Keratinocyte (primary cell): ENCODE measurements around the gene RAB30.

ENCODE experiments used
- EZH2 ChIP-seq: IDR thresholded peaks from one replicate; pipeline ENCODE4 v1.6.1; 2012; ENCODE audit warnings: inconsistent platforms, mild to moderate bottlenecking, low read length, moderate library complexity
- TF ChIP-seq, protein P1 (sequence below), 3 experiments: IDR thresholded peaks in 1 of 3; conservative IDR thresholded peaks in 1 of 3; optimal IDR thresholded peaks in 1 of 3; 2 replicates in 2 of 3; 3 replicates in 1 of 3; pipeline versions ENCODE3 to v1.5.1; 2011; ENCODE audit warnings: low read length in 3 of 3, mild to moderate bottlenecking in 3 of 3, moderate library complexity in 2 of 3, control low read depth in 1 of 3, inconsistent platforms in 1 of 3; ENCODE audit not compliant: insufficient read depth in 2 of 3; ENCODE audit errors: extremely low read depth in 1 of 3

DNA sequence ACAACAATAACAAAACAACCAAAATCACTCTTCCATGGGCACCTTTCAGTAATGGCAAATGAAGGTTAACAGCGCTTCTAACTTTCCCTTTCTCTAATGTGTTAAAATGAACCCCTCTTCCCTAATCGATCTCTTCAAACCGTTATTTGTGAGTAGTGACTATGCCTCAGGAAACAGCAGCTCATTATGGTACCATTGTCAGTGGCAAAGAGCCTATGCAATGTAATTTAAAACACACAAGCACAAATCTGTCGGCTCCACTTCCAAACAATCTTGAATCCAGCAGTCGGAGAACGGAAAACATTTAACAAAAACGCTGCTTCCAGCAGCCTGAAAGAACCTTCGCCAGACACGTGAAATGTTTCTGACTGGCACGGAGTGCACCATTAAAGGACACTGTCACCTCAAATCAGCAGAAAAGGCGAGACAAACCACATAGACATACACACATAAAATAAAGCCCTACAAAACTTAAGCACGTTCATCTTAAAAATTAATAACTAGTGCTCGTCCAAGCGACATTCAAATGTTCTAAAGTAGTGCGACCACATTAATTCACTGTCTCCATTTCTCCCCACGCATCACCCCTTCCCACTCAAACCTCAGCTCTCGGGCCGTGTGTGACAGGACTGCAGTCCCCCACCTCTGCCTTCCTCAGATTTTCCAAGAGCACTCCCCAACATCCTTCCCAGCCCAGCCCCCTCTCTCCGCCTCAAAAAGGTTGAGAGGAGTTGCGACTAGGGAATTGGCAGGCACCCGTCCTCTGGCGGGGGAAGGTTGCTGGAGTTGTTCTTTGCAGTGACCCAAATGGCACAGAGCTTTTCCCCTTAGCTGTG lies 748 bp downstream of the RAB30 start:
- TF ChIP-seq, protein P1, sequence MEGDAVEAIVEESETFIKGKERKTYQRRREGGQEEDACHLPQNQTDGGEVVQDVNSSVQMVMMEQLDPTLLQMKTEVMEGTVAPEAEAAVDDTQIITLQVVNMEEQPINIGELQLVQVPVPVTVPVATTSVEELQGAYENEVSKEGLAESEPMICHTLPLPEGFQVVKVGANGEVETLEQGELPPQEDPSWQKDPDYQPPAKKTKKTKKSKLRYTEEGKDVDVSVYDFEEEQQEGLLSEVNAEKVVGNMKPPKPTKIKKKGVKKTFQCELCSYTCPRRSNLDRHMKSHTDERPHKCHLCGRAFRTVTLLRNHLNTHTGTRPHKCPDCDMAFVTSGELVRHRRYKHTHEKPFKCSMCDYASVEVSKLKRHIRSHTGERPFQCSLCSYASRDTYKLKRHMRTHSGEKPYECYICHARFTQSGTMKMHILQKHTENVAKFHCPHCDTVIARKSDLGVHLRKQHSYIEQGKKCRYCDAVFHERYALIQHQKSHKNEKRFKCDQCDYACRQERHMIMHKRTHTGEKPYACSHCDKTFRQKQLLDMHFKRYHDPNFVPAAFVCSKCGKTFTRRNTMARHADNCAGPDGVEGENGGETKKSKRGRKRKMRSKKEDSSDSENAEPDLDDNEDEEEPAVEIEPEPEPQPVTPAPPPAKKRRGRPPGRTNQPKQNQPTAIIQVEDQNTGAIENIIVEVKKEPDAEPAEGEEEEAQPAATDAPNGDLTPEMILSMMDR (optimal IDR thresholded peaks at IDR 0.05 in 1 of 3, IDR thresholded peaks at IDR 0.05 in 1 of 3, conservative IDR thresholded peaks at IDR 0.05 in 1 of 3; ENCODE audit: extremely low read depth in 1 of 3, insufficient read depth in 2 of 3, low read length in 3 of 3), result no peak
- TF ChIP-seq EZH2, result no peak
